Heart left ventricle (tissue), 16 donors: ENCODE data around the gene RAB3A. TPM values are rescaled to one million over a fixed set of nuclear protein-coding genes. Genes with fewer than 3 reads are reported as not detected.
A peak's percentile ranks its signal among the peaks of the same experiment; 100 is the strongest.

Experiments
- ATAC-seq, 4 donors: fragments of 200-7000 bp; cut with Tn5 transposase; one replicate each; pipeline ENCODE4 v1.9.1; 2020 to 2022; ENCODE audit warnings: moderate library complexity in 4 of 4, mild to moderate bottlenecking in 3 of 4, moderate number of reproducible peaks in 1 of 4
- DNase-seq, 5 donors: peaks; one replicate each; pipeline ENCODE4 v3.0.0-alpha.2; 2020
- H3K27ac ChIP-seq, 12 donors: fragments of 200-600 bp; sonication (generic) in 4 of 12; one replicate each; pipeline versions ENCODE4 v1.5.0 to v1.8.0; 2016 to 2022; ENCODE audit warnings: mild to moderate bottlenecking in 2 of 12
- H3K27me3 ChIP-seq, 9 donors: fragments of 200-600 bp; sonication (generic) in 2 of 9; one replicate each; pipeline versions ENCODE4 v1.5.1 to v1.8.0; 2016 to 2022; ENCODE audit warnings: mild to moderate bottlenecking in 3 of 9
- H3K36me3 ChIP-seq, 9 donors: fragments of 200-600 bp; sonication (generic) in 2 of 9; one replicate each; pipeline versions ENCODE4 v1.5.0 to v1.8.0; 2018 to 2022; ENCODE audit warnings: mild to moderate bottlenecking in 2 of 9
- H3K4me1 ChIP-seq, 12 donors: fragments of 200-600 bp; sonication (generic) in 4 of 12; one replicate each; pipeline versions ENCODE4 v1.5.0 to v1.8.0; 2016 to 2022; ENCODE audit warnings: mild to moderate bottlenecking in 3 of 12
- H3K4me3 ChIP-seq, 12 donors: fragments of 200-600 bp; sonication (generic) in 4 of 12; one replicate each; pipeline versions ENCODE4 v1.5.0 to v1.8.0; 2017 to 2022; ENCODE audit warnings: mild to moderate bottlenecking in 9 of 12, moderate library complexity in 4 of 12
- H3K9me3 ChIP-seq, 12 donors: fragments of 200-600 bp; sonication (generic) in 4 of 12; one replicate each; pipeline versions ENCODE4 v1.5.0 to v1.8.0; 2016 to 2022; ENCODE audit warnings: mild to moderate bottlenecking in 1 of 12
- CTCF ChIP-seq, 12 donors: fragments of 200-600 bp; sonication (generic) in 4 of 12; IDR thresholded peaks; one replicate each; pipeline versions ENCODE4 v1.5.0 to v1.8.0; 2018 to 2022; ENCODE audit warnings: antibody characterized with exemption in 12 of 12, mild to moderate bottlenecking in 5 of 12
- POLR2A ChIP-seq, 2 donors: fragments of 450-650 bp; IDR thresholded peaks; one replicate each; pipeline ENCODE4 v1.6.1; 2017; ENCODE audit warnings: antibody characterized with exemption in 2 of 2, mild to moderate bottlenecking in 2 of 2, moderate library complexity in 2 of 2
- WGBS, 4 donors: extraction: QIAGEN DNeasy Blood & Tissue Kit in 2 of 4; methylation state at CpG; one replicate each; pipeline versions ENCODE4 v1.1.5 to v1.1.7; 2013 to 2018; 5-methylcytosine and 5-hydroxymethylcytosine counted together
- intact Hi-C, 10 donors: fragments of 100-400 bp; cut with DNase I; formaldehyde crosslinking; loops; one replicate each; pipeline versions ENCODE4 v1.11.1 to v1.14.2; 2022
- polyA plus RNA-seq, 2 donors: library from polyadenylated mRNA; stranded (reverse); fragments of 200-250 nt; gene quantifications; one replicate each; pipeline ENCODE4 v1.2.3, GENCODE V29; 2013
- total RNA-seq, 9 donors: library from RNA; depleted of rRNA in 2 of 9; stranded (reverse); fragments of >200 nt in 2 of 9; fragmentation: NEBNext Ultra II Directional in 3 of 9; extraction: Animal tissue kit (Norgen Biotek cat#: 25700) in 3 of 9; gene quantifications; one replicate each; pipeline versions ENCODE4 v1.1.0 to v1.2.4, GENCODE V29; 2016 to 2023
- donor health status: ischemic (EF 13 %, LVEDD 7.1; RV severe dilation, severe dysfunction).
- donor health status: healthy with polysubstance abuse.
- donor health status: DM: no; HTN: yes; CAD: no.
- donor health status: DM: no; HTN: no; CAD: no.
- donor health status: ischemic (EF 25% LVEDD 6.9; RV normal size, moderate dysfunction).
- donor health status: ischemic (EF 25% LVEDD 5.7; RV mildly dilated, moderate dysfunction).
- donor health status: healthy.
- donor health status: DM: yes; HTN: yes; CAD: no.
- donor health status: ischemic (EF 35%, LVEDD 5.7; RV mildly dilated, moderate dysfunction).
- donor health status: nonischemic (EF 11% LVEDD 7.7; RV severe dilation, severe dysfunction).
- donor health status: DM: yes; HTN: yes; CAD: no.
- donor health status: PGD.
- donor health status: ischemic (EF 29% LVEDD 5.4; RV normal size, mild dysfunction).
- donor health status: nonischemic (EF 23%, LVEDD 6.1; RV moderate dilation, normal function).

Gene RAB3A
- total and polyA plus RNA-seq, 11 donors, result 6.9 to 39.2 (median 24.0) TPM

GRCh38 chr19:18226956-18227780 is 23.3 kb upstream of the RAB3A start:
- no peaks in the 10 kb centered on the region for H3K36me3 ChIP-seq
- H3K4me3 ChIP-seq, result no peak overlapping the region
- no peaks in the 10 kb centered on the region for H3K9me3 ChIP-seq
- TF ChIP-seq POLR2A (IDR thresholded peaks at IDR 0.05) (no peak), CTCF (IDR thresholded peaks at IDR 0.05) (no peak)
- peaks cover 7 to 57% (median 18%) of the 10 kb centered on the region in 9 donors for H3K27me3 ChIP-seq
- peaks cover 0 to 53% (median 24%) of the 10 kb centered on the region in 12 donors for H3K4me1 ChIP-seq
- DNase-seq, result no peak
- intact Hi-C loops, result no loop called here
- no peak for ATAC-seq
- WGBS, 4 donors, result 80 to 84% (median 82%) methylated on average over 15 to 18 of the region's 18 CpGs
- H3K27ac ChIP-seq, result peak overlapping the region in 4 of 12 donors; percentile 33 to 82 (median 52)

GRCh38 chr19:18225702-18226468 is 22.0 kb upstream of the RAB3A start, which contains the start of gene PDE4C:
PDE4C (minus strand) TSS chr19:18226438; CDS start chr19:18226415, 23 bp downstream.
- H3K27ac ChIP-seq, result peak within 1 kb of the TSS; percentile 36 to 93 (median 69)
- TF ChIP-seq POLR2A (IDR thresholded peaks at IDR 0.05), result no peak
- H3K36me3 ChIP-seq, result no peaks in the 10 kb centered on the region
- peaks cover 14 to 60% (median 24%) of the 10 kb centered on the region in 9 donors for H3K27me3 ChIP-seq
- 4 to 12% (median 5%) methylated on average over 28 to 51 of the region's 51 CpGs for WGBS, 4 donors
- H3K4me1 ChIP-seq, result peaks cover 0 to 44% (median 22%) of the 10 kb centered on the region in 12 donors
- ATAC-seq (peak in 2 of 4 donors; percentile 18 to 26), DNase-seq (peak; percentile 66 to 82 (median 68))
- H3K4me3 ChIP-seq, result peak within 1 kb of the TSS in 11 of 12 donors; percentile 8 to 64 (median 46)
- intact Hi-C loops, result loop anchor here in 1 of 10 donors (2.0 kb wide), 1 partner anchor 21 kb away; the partner anchor contains the start of gene RAB3A
- H3K9me3 ChIP-seq, result no peaks in the 10 kb centered on the region

GRCh38 chr19:18225355-18225701 is 21.5 kb upstream of the RAB3A start:
- no peaks in the 10 kb centered on the region for H3K9me3 ChIP-seq
- peak overlapping the region; percentile 36 to 93 (median 69) for H3K27ac ChIP-seq
- peak overlapping the region in 9 of 12 donors; percentile 5 to 64 (median 47) for H3K4me3 ChIP-seq
- peaks cover 18 to 66% (median 24%) of the 10 kb centered on the region in 9 donors for H3K27me3 ChIP-seq
- intact Hi-C loops, result loop anchor here in 1 of 10 donors (2.0 kb wide), 1 partner anchor 21 kb away; the partner anchor contains the start of gene RAB3A
- H3K4me1 ChIP-seq, result peaks cover 0 to 44% (median 22%) of the 10 kb centered on the region in 12 donors
- DNase-seq (peak in 1 of 5 donors; percentile 43), ATAC-seq (no peak)
- WGBS, 4 donors, result 14 to 24% (median 17%) methylated on average over 16 of the region's 16 CpGs
- no peaks in the 10 kb centered on the region for H3K36me3 ChIP-seq
- TF ChIP-seq POLR2A (IDR thresholded peaks at IDR 0.05) (no peak), CTCF (IDR thresholded peaks at IDR 0.05) (no peak)

- peak; percentile 98 to 99 (median 98) for ATAC-seq
- intact Hi-C loops, result loop anchor here in 3 of 10 donors (1.0 to 5.0 kb wide), 3 partner anchors 20 to 72 kb away; partner anchors contain the start of genes PIK3R2 (in 2 of the 3) and RAB3A (in 1 of the 3)
- H3K4me1 ChIP-seq, result peaks cover 0 to 44% (median 22%) of the 10 kb centered on the region in 12 donors
- H3K27me3 ChIP-seq, result peaks cover 18 to 67% (median 24%) of the 10 kb centered on the region in 9 donors
- WGBS, 4 donors, result 1 to 2% (median 1%) methylated on average over 55 to 81 of the region's 81 CpGs
- peak; percentile 97 to 99 (median 98) for DNase-seq
- H3K9me3 ChIP-seq, result no peaks in the 10 kb centered on the region
- peak in 1 of 2 donors; percentile 7 for TF ChIP-seq POLR2A (IDR thresholded peaks at IDR 0.05)
- TF ChIP-seq CTCF (IDR thresholded peaks at IDR 0.05), result no peak
- H3K36me3 ChIP-seq, result no peaks in the 10 kb centered on the region
- peak overlapping the region; percentile 9 to 64 (median 50) for H3K4me3 ChIP-seq
- peak overlapping the region; percentile 36 to 93 (median 69) for H3K27ac ChIP-seq
Observed at GRCh38 chr19:18224525-18225354, 20.9 kb upstream of the RAB3A start.
